IPS-20b (cell line): Measurements from ENCODE around the gene NLK.

Experiments used
- H3K27ac ChIP-seq: one replicate; pipeline ENCODE4 v1.5.1; 2013; ENCODE audit warnings: low read length
- H3K27me3 ChIP-seq: 2 replicates; pipeline ENCODE4 v1.6.1; 2013; ENCODE audit warnings: mild to moderate bottlenecking, low read length, inconsistent platforms; ENCODE audit not compliant: insufficient read depth
- H3K36me3 ChIP-seq: 2 replicates; pipeline ENCODE4 v1.6.1; 2013; ENCODE audit warnings: low read depth, mild to moderate bottlenecking, inconsistent platforms, low read length, moderate library complexity; ENCODE audit not compliant: insufficient read depth
- H3K4me1 ChIP-seq: 2 replicates; pipeline ENCODE4 v1.6.1; 2013; ENCODE audit warnings: mild to moderate bottlenecking, control low read depth, inconsistent platforms, low read length, moderate library complexity; ENCODE audit not compliant: insufficient read depth
- H3K4me3 ChIP-seq: 2 replicates; pipeline ENCODE4 v1.5.1; 2013; ENCODE audit warnings: mild to moderate bottlenecking, low read length, inconsistent platforms
- H3K9ac ChIP-seq: 2 replicates; pipeline ENCODE4 v1.6.1; 2013; ENCODE audit warnings: low read depth, mild to moderate bottlenecking, inconsistent platforms, low read length, moderate library complexity
- H3K9me3 ChIP-seq: 2 replicates; pipeline ENCODE4 v1.6.1; 2013; ENCODE audit warnings: mild to moderate bottlenecking, low read depth, low read length, inconsistent platforms; ENCODE audit not compliant: insufficient read depth

Gene NLK

DNA sequence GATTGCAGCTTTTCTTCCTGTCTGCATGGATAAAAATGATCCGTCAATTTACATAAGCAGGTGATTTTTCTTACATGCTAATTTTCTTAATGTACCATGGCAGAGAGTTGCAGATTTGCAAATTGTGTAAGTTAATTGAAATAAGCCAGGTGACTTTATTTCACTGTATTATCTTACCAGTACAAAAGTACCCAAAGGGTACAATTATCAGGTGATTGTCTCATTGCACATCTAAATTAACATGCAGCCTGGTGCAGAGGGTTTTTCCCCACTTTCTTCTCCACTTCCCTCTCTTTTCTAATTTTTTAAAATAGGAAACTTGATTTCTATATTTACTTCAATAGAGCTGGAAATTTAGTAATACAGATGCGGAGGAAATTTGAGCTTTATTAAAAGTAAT is 11.2 kb downstream of the NLK start:
- Histone ChIP-seq H3K4me1 (peaks cover 49% of the 10 kb centered on the region), H3K4me3 (no peak overlapping the region), H3K27ac (peak overlapping the region; percentile 70), H3K36me3 (no peaks in the 10 kb centered on the region), H3K9me3 (no peaks in the 10 kb centered on the region), H3K27me3 (no peaks in the 10 kb centered on the region), H3K9ac (0 out of 2 replicates have a peak overlapping the region, but pooled peaks have one; percentile 13)

DNA sequence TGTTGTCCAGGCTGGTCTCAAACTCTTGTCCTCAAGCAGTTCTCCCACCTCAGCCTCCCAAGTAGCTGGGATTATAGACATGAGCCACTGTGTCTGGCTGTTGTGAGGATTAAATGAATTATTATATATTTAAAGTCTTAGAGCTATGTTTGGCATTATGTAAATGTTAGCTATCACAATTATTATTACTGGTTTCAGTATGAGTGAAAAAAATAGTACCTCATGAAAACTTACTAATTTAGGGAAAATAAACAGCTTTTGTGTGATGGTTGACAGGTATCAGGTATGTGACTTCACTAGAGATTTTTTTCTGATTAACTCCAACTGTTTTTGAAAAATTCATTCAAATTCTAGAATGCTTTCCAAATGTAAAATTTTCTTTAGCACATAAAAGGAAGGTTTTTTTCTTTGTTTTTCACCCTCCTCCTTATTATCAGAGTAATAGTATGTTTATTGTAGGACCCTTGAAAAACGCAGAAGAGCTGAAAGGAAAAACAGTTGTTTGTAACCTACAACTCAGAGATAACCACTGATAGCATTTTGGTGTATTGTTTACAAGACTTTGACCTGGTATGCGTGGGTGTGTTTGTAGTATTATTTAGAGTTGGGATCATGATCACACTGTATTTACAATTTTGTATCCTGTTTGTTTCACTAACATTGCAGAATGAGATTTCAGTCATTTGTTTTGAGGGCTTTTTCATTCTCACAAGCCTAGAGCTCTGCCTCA is 13.2 kb downstream of the NLK start:
- no peak overlapping the region for H3K4me3 ChIP-seq
- H3K4me1 ChIP-seq: peaks cover 49% of the 10 kb centered on the region
- no peak overlapping the region for H3K9ac ChIP-seq
- no peaks in the 10 kb centered on the region for H3K9me3 ChIP-seq
- H3K27ac ChIP-seq: no peak overlapping the region
- H3K36me3 ChIP-seq: no peaks in the 10 kb centered on the region
- H3K27me3 ChIP-seq: no peaks in the 10 kb centered on the region

GRCh38 chr17:28056276-28056620 is 13.8 kb downstream of the NLK start:
- Histone ChIP-seq H3K27me3 (no peaks in the 10 kb centered on the region), H3K36me3 (no peaks in the 10 kb centered on the region), H3K4me1 (peaks cover 49% of the 10 kb centered on the region), H3K4me3 (no peak overlapping the region), H3K9ac (no peak overlapping the region), H3K9me3 (no peaks in the 10 kb centered on the region), H3K27ac (no peak overlapping the region)

DNA sequence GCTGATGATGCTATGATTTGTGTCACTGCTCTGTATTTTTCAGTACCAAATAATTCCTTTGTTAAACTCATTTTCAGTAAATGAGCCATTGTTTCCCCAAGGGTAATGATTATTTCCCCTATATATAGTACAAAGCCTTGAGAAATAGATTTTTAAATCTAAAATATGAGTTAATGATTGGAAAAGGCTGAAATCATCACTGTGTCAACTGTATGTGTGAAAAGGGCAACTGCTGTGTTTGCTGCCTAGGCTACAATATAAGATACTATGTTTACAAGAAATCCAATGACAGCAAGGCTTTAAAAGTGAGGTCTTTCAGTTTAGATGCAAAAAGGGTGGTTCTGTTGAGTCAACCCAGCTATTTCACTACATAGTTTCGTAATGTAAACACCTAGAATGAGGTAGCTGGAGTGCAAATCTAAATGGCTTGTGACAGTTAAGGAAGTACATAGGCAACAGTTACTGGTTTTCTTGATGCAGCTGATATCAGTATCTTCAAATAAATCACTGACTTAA is 15.3 kb downstream of the NLK start:
- no peak overlapping the region for H3K9ac ChIP-seq
- H3K4me1 ChIP-seq: peaks cover 40% of the 10 kb centered on the region
- H3K27ac ChIP-seq: no peak overlapping the region
- H3K36me3 ChIP-seq: no peaks in the 10 kb centered on the region
- H3K9me3 ChIP-seq: no peaks in the 10 kb centered on the region
- H3K4me3 ChIP-seq: no peak overlapping the region
- H3K27me3 ChIP-seq: no peaks in the 10 kb centered on the region

- no peaks in the 10 kb centered on the region for H3K36me3 ChIP-seq
- peaks cover 22% of the 10 kb centered on the region for H3K4me1 ChIP-seq
- H3K9ac ChIP-seq: no peak overlapping the region
Measured at GRCh38 chr17:28059675-28060074, 17.2 kb downstream of the NLK start.

DNA sequence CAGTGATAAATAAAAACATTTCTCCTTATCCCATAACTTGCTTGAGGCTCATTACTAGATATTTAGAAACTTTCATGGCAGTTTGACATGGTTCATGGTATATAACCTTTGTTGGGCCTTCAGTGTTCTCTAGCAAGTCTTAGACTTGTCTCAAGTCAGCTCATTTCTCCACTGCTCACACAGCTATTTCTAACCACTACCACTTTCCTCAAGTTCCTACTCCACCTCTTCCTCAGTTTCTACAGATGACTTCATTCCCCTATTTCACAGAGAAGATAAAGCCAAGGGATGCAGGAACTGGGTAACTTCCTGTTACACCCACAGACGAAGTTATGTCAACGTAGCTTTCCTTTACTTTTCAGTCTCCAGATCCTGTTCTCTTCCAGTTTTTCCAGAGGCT is 23.2 kb downstream of the NLK start:
- Histone ChIP-seq H3K27me3 (no peaks in the 10 kb centered on the region), H3K9me3 (no peaks in the 10 kb centered on the region), H3K4me1 (no peaks in the 10 kb centered on the region), H3K36me3 (no peaks in the 10 kb centered on the region), H3K4me3 (no peak overlapping the region), H3K27ac (no peak overlapping the region), H3K9ac (no peak overlapping the region)

More at GRCh38 chr17:28059675-28060074, 17.2 kb downstream of the NLK start:
- Histone ChIP-seq H3K4me3 (no peak overlapping the region), H3K27ac (no peak overlapping the region), H3K27me3 (no peaks in the 10 kb centered on the region), H3K9me3 (no peaks in the 10 kb centered on the region)

DNA sequence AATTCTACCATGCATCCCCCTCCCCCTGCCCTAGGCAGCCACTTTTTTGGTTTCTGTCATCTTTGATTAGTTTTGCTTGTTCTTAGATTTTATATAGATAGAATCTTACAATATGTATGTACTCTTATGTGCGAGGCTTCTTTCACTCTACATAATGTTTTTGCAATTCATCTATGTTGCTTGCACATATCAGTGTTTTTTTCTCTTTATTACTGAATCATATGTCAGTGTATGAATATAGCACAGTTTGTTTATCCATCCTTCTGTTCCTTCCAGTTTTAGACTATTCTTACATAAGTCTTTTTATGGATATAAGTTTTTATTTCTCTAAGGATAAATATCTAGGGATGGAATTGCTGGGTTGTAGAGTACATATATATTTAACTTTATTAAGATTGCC is 26.6 kb downstream of the NLK start:
- H3K4me3 ChIP-seq: no peak overlapping the region
- no peaks in the 10 kb centered on the region for H3K36me3 ChIP-seq
- no peaks in the 10 kb centered on the region for H3K27me3 ChIP-seq
- H3K9ac ChIP-seq: no peak overlapping the region
- H3K4me1 ChIP-seq: peaks cover 7% of the 10 kb centered on the region; the same call in 1 of the 2 replicates
- peaks cover 11% of the 10 kb centered on the region; the same call in 1 of the 2 replicates for H3K9me3 ChIP-seq
- no peak overlapping the region for H3K27ac ChIP-seq

DNA sequence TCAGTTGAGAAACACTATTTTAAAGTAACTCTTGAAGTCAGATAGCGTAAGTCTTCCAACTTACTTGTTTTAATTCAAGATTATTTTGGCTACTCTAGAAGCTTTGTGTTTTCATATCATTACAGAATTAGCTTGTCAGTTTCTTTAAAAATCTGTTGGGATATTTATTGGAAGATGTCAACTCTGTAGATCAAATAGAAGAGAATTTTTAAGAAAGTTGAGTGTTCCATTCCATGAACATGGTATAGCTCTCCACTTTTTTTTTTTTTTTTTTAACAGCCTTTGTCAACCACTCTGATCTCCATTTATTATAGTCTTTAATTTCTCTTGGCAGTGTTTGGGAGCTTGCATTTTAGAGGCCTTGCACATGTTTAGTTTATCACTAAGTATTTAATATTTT is 28.7 kb downstream of the NLK start:
- H3K9me3 ChIP-seq: peaks cover 11% of the 10 kb centered on the region; the same call in 1 of the 2 replicates
- no peaks in the 10 kb centered on the region for H3K27me3 ChIP-seq
- no peak overlapping the region for H3K9ac ChIP-seq
- peaks cover 20% of the 10 kb centered on the region; the same call in 1 of the 2 replicates for H3K4me1 ChIP-seq
- H3K36me3 ChIP-seq: no peaks in the 10 kb centered on the region
- no peak overlapping the region for H3K27ac ChIP-seq
- H3K4me3 ChIP-seq: no peak overlapping the region

DNA sequence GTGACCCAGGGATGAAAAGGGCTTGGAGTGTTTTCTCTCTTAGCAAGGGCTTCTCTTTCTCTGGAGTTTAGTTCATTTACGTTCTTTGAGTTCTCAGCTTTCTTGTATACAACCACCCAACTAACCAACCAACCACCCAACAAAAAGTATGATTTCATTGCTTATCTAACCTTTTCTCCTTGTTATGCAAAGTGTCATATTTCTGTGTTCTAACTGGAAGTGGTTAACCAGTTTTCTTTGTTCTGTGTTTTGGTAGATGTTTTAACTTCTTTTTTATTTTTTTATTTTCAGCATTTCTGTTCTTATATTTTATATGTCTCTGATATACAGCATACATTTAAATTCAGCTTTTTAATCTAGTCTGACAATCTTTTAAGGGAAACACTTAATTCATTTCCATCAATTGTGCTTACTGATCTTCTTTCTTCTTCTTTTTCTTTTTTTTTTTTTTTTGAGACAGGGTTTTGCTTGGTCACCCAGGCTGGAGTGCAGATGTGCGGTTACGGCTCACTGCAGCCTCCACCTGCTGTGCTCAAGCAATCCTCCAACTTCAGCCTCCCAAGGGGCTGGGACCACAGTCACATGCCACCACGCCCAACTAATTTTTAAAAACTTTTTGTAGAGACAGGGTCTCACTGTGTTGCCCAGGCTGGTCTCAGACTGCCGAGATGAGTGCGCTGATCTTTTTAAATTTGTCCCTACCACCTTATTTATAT is 29.6 kb downstream of the NLK start:
- Histone ChIP-seq H3K27me3 (no peaks in the 10 kb centered on the region), H3K36me3 (no peaks in the 10 kb centered on the region), H3K9ac (no peak overlapping the region), H3K4me1 (peaks cover 20% of the 10 kb centered on the region; the same call in 1 of the 2 replicates), H3K9me3 (peaks cover 11% of the 10 kb centered on the region; the same call in 1 of the 2 replicates), H3K4me3 (no peak overlapping the region), H3K27ac (no peak overlapping the region)

DNA sequence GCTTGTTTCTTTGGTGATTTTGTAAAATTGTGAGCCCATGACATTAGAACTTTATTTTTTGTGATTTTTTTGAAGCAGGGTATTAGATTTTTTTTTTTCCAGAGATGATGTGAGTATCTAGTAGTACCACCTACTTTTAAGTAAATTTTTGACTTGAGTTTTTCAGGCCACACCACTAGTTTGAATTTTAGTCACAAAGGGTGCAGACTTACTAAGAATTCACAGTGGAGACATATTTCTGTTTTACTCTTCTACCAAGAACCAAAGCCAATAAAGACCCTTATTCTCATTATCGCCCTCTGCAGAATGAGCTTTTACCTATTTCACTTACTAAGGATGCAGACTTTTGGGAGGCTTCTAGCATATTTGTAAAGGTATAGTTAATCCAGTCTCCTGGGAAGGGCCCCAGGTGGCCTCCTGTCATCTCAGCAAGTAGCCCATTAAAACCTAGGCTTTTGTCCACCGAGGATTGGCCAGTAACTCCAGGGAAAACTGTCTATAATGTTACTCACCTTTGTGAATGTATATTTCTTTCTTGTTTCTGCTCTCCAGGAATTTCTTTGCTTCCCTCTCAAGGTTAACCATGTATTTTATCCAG is 30.6 kb downstream of the NLK start:
- peaks cover 20% of the 10 kb centered on the region; the same call in 1 of the 2 replicates for H3K4me1 ChIP-seq
- H3K27ac ChIP-seq: no peak overlapping the region
- H3K9ac ChIP-seq: no peak overlapping the region
- H3K36me3 ChIP-seq: no peaks in the 10 kb centered on the region
- H3K4me3 ChIP-seq: no peak overlapping the region
- H3K27me3 ChIP-seq: no peaks in the 10 kb centered on the region
- peaks cover 11% of the 10 kb centered on the region; the same call in 1 of the 2 replicates for H3K9me3 ChIP-seq

DNA sequence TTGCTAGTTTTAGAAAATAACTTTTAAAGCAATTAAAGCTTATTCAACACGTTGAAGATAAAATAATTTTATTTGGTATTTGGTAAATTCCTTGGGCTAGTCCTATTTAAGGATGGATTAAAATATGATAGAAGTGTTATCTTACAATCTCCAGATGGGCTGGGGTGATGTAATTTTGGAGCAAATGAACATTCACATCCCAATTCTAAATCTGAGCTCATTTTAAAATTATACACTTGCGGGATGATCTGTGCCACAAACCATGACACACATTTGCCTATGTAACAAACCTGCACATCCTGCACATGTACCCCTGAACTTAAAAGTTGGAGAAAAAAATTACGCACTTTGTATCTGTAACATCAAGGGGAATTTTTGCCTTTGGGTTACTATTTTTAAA is 31.5 kb downstream of the NLK start:
- no peak overlapping the region for H3K9ac ChIP-seq
- H3K27me3 ChIP-seq: no peaks in the 10 kb centered on the region
- peaks cover 11% of the 10 kb centered on the region; the same call in 1 of the 2 replicates for H3K9me3 ChIP-seq
- peaks cover 20% of the 10 kb centered on the region; the same call in 1 of the 2 replicates for H3K4me1 ChIP-seq
- no peak overlapping the region for H3K27ac ChIP-seq
- no peak overlapping the region for H3K4me3 ChIP-seq
- no peaks in the 10 kb centered on the region for H3K36me3 ChIP-seq
